Globus pallidus (tissue), 1 donor: Measurements from ENCODE around the gene SLC39A5.
"Not testable (repeated sequence)": the region's sequence is repeated elsewhere in the genome, so short reads cannot be mapped to it uniquely, and the experiment has no call there.

Experiments
- DNase-seq: peaks from one replicate; pipeline ENCODE4 v3.0.0-alpha.2; 2015; ENCODE audit warnings: low spot score

The SLC39A5 gene

GRCh38 chr12:56247923-56248322, 18.1 kb downstream of the SLC39A5 start:
- no peak for DNase-seq

DNA sequence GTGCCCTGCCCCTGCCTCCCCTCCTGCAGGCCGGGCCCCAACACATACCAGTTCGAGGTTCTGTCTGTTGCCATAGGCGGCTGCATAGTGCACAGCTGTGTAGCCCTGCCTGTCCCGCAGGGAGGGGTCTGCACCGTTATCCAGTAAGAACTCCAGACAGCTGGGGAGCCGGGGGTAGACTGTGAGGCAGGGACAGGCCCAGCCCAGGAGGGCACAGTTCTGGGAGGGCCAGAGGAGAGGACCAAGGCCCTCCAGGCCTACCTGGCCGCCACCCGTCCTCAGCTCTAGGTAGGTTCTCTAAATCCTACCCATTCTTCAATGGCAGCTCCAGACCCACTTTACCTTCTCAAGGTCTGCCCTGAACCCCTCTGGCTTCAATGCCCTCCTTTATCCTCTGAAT, 18.9 kb downstream of the SLC39A5 start:
- no peak for DNase-seq

- no peak for DNase-seq
Measured at GRCh38 chr12:56252649-56253048, 22.8 kb downstream of the SLC39A5 start.

DNA sequence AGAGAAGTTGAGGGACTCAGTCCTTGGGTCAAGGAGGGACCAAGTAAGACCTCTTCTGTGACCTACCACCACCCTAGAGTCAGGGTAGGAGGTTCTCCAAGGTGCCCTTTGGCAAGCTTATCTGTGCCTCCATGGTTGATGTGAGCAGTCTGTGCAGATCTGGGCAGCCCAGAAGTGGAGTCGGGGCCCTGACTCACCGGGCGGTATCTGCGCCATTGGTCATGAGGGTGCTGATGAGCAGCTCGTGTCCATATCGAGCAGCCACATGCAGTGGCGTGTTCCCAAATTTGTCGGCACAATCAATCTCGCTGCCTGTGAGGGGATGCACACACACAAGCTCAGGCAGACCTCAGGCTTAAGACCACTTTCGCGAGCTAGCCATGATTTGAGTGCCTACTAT, 23.2 kb downstream of the SLC39A5 start:
- no peak for DNase-seq

GRCh38 chr12:56255671-56256070, 25.8 kb downstream of the SLC39A5 start:
- no peak for DNase-seq

DNA sequence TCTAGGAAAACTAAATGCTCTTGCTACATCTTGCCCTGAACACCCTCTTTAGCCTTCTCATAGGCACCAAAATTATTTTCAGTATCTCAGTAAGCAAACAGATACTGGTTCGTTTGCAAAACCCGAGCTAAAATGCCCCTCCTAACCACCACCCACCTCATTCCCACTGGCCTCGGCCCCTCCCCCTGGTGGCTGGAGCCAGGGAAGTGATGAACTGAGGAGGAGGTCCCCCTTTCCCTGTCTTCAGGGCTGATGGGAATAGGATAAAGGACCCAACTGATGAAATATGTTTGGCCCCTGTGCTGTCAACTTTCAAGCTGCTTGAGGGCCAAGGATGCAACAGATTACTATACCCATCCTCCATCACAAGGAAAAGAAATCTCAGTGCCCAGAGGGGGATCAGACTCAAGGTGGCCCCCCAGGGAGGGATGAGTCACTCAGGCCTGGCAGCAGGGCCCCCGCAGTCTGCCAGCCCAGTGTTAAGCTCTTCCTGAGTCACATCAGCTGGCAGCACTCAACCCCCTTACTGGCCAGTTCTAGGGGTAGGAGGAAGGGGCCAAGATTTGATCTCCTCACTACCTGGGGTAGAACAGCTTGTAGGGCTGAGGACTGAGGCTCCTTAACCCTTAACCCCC, 26.6 kb downstream of the SLC39A5 start:
- no peak for DNase-seq

- no peak for DNase-seq
Measured at GRCh38 chr12:56257071-56257470, 27.2 kb downstream of the SLC39A5 start.

DNA sequence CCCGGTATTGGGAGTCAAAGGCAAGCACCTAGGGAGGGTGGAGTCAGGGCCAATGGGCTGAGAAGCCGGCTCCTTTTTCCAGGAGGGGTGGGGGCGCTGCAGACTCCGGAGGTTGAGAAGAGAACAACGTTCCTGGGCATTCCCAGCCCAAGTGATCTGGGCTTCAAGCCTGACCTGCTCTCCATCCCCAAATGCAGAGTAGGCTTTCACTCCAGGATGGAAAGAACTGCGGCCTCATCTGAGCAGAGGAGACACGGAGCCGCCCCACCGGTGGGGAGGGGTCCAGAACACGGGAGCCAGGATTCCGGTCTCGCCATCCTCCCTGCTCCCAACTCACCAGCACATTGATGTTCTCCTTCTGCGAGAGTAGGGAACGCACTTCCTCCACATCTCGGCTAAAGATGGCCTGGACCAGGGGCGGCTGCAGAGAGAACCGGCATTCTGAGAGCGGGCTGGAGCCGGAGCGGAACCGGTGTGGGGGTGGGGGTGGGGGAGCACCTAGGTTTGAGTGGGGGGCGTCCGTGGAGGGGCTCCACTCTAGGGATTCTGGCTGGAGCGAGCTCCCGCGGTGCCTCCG, 27.7 kb downstream of the SLC39A5 start:
- DNase-seq: no peak

GRCh38 chr12:56258068-56258819, 28.4 kb downstream of the SLC39A5 start, which contains the start of gene ANKRD52:
Gene ANKRD52, minus strand, starts transcription at chr12:56258384. Its CDS starts 115 bp downstream, at chr12:56258269.
- peak; percentile 72 for DNase-seq

DNA sequence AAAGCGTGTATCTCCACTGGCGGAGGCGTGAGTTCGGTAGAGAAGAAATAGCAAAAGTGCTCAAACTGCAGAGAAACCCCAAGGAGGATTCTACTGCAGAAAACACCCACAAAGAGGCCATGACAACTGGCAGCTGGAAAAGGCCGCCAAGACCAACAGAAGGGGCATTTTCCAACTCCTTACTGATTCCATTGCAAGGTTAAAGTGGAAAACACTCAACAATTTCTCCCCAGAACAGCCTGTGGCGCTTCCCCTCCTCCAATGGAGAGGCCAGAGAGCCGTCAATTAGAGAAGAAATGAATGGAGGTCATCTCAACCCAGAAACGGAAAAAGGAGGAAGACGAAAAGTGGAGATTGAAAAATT, 29.0 kb downstream of the SLC39A5 start:
- no peak for DNase-seq

GRCh38 chr12:56260380-56260779, 30.5 kb downstream of the SLC39A5 start:
- DNase-seq: no peak

GRCh38 chr12:56260921-56261320, 31.1 kb downstream of the SLC39A5 start:
- no peak for DNase-seq

DNA sequence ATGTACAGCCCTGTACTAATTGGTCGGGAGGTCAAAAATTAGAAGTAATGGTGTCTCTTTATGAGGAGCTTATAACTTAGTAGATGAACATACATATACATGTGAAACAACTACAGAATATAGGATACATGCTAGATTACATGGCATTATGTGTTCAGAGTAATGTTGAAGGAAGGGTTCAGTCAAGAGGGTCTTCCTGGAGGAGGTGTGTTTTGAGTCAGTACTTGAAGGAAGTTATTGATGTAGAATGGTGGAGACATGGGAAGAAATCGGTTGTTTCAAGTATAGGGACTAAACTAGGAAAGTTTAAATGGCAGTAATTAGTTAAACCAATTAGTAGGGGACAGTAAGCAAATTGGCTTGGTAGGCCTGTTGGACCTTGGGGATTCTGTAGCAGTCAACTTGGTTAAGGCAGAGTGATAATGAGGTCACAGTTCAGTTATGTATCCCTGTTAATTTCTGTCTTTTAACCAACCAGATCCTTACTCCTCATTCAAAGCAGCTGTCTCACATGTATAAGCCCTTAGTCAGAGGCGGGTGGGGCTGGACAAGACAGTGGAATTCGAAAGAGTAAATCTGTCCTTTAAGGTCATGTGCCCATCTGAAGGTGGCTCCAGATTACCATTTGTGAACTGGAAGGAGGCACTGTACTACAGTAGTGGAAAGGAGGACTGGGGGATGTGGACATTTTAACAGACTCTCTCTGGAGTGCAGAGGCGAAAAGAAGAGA, 31.8 kb downstream of the SLC39A5 start:
- no peak for DNase-seq

GRCh38 chr12:56262955-56263354, 33.1 kb downstream of the SLC39A5 start:
- DNase-seq: not testable (repeated sequence)

DNA sequence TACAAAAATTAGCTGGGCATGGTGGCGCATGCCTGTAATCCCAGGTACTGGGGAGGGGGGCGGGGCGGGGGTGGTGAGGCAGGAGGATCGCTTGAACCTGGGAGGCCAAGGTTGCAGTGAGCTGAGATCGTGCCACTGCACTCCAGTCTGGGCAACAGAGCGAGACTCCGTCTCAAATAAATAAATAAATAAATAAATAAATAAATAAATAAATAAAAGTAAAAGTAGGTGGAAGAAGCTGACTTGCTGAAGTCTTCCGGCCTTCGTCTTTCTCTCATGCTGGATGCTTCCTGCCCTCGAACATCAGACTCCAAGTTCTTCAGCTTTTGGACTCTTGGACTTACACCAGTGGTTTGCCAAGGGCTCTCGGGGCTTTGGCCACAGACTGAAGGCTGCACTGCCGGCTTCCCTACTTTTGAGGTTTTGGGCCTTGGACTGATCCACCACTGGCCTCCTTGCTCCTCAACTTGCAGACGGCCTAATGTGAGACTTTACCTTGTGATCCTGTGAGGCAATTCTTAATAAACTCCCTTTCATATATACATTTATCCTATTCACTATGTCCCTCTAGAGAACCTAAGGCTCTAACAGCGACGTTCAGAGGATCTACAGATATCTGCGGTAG, 36.3 kb downstream of the SLC39A5 start:
- DNase-seq: not testable (repeated sequence)

DNA sequence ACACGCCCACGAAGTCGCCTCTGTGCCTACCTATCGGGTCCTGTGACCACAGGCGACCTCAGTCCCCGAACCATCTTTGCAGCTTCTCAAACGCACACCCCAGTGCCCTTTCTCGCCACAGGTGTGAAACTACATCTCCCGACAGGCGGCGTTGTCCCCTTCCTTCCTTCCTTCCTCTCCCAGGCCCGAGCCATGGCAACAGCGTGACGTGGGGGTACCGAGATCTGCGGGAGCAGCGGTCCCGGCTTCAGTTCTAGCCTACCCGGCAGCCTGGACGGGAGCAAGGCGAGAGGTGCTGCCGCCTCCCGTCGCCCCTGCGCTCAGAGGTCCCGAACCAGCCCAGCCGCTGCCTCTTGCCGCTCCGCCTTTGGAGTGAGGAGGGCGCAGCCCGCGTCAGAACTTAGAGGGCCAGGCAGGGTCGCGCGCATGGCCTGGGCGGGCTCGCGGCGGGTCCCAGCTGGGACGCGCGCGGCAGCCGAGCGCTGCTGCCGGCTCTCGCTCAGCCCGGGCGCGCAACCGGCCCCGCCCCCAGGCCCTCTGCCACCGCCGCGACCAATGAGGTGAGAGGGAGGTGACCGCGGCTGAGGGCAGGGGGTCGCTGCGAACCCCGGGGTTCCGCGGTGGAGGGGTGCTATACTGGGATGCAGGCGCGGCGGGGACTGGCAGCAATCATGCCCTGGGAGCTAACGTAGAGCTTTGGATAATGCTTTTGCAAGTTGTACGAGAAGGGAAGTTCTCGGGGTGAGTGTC, 37.0 kb downstream of the SLC39A5 start, which contains the start of gene COQ10A:
Gene COQ10A (plus strand): TSS at position 250 of the 750 bp plus-strand sequence. CDS start 177 bp downstream, at position 427.
- peak; percentile 84 for DNase-seq

GRCh38 chr12:56267443-56268071, 37.7 kb downstream of the SLC39A5 start:
- DNase-seq: no peak

- DNase-seq: no peak
Measured at GRCh38 chr12:56271031-56271430, 41.2 kb downstream of the SLC39A5 start.

GRCh38 chr12:56272468-56272867, 42.6 kb downstream of the SLC39A5 start:
- DNase-seq: not testable (repeated sequence)

GRCh38 chr12:56274299-56274698, 44.4 kb downstream of the SLC39A5 start:
- no peak for DNase-seq

- DNase-seq: no peak
Measured at GRCh38 chr12:56278905-56279304, 49.1 kb downstream of the SLC39A5 start.
